Measurements from ENCODE around the gene CAVIN1.

DNA sequence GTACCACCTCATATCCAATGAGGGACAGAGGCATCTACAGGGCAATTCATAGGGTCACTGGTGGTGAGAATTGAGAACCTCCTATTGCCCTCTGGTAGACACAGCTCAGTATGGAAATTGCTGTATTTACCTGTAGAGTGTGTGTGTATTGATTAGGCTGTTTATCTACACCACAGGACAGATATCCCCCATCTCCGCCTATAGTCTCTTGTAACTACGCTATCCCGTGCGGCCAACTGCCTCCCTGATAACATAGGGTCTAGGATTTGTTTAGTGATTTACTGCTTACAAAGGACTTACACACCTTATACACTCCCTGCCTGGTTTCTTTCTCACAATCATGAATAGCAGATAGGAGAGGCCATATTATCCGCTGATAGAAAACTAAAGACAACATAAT, 33.2 kb downstream of the CAVIN1 start:
- TF ChIP-seq, protein P1, sequence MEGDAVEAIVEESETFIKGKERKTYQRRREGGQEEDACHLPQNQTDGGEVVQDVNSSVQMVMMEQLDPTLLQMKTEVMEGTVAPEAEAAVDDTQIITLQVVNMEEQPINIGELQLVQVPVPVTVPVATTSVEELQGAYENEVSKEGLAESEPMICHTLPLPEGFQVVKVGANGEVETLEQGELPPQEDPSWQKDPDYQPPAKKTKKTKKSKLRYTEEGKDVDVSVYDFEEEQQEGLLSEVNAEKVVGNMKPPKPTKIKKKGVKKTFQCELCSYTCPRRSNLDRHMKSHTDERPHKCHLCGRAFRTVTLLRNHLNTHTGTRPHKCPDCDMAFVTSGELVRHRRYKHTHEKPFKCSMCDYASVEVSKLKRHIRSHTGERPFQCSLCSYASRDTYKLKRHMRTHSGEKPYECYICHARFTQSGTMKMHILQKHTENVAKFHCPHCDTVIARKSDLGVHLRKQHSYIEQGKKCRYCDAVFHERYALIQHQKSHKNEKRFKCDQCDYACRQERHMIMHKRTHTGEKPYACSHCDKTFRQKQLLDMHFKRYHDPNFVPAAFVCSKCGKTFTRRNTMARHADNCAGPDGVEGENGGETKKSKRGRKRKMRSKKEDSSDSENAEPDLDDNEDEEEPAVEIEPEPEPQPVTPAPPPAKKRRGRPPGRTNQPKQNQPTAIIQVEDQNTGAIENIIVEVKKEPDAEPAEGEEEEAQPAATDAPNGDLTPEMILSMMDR (conservative IDR thresholded peaks at IDR 0.05 in 1 of 2, IDR thresholded peaks at IDR 0.05 in 1 of 2; ENCODE audit: extremely low read depth in 1 of 2, insufficient read depth in 1 of 2, low read depth in 1 of 2, low read length in 2 of 2), result no peak
- TF ChIP-seq EZH2 (IDR thresholded peaks at IDR 0.05; ENCODE audit: borderline replicate concordance, low read length), result no peak
